Kidney tubule cell (primary cell): ENCODE data around the gene PIMREG.

Experiments used
- DNase-seq: peaks from one replicate; pipeline ENCODE4 v3.0.0-alpha.2; 2018; ENCODE audit warnings: low spot score

PIMREG gene

GRCh38 chr17:6443692-6444570 lies at the start of gene PIMREG:
PIMREG (plus strand) TSS chr17:6444455; CDS start chr17:6445111, 656 bp downstream.
- DNase-seq: peak; percentile 94

GRCh38 chr17:6398955-6399354 lies 45.3 kb upstream of the PIMREG start:
- DNase-seq: no peak

GRCh38 chr17:6402258-6402657 lies 42.0 kb upstream of the PIMREG start:
- DNase-seq: no peak

- DNase-seq: no peak
Observed at GRCh38 chr17:6408276-6408675, 36.0 kb upstream of the PIMREG start.

- DNase-seq: no peak
Observed at GRCh38 chr17:6408735-6409134, 35.5 kb upstream of the PIMREG start.

GRCh38 chr17:6413065-6413464 lies 31.2 kb upstream of the PIMREG start:
- DNase-seq: peak; percentile 66

- DNase-seq: no peak
Observed at GRCh38 chr17:6415616-6416015, 28.6 kb upstream of the PIMREG start.

GRCh38 chr17:6420173-6420641 lies 24.0 kb upstream of the PIMREG start:
- peak; percentile 44 for DNase-seq

GRCh38 chr17:6421700-6422604 lies 22.3 kb upstream of the PIMREG start:
- DNase-seq: peak; percentile 83

- DNase-seq: no peak
Observed at GRCh38 chr17:6422654-6423241, 21.5 kb upstream of the PIMREG start.

GRCh38 chr17:6423931-6424330 lies 20.3 kb upstream of the PIMREG start:
- DNase-seq: no peak

- no peak for DNase-seq
Observed at GRCh38 chr17:6425407-6425806, 18.8 kb upstream of the PIMREG start.

GRCh38 chr17:6426356-6427101 lies 17.7 kb upstream of the PIMREG start:
- DNase-seq: no peak

- peak; percentile 51 for DNase-seq
Observed at GRCh38 chr17:6427279-6427781, 16.9 kb upstream of the PIMREG start.

- no peak for DNase-seq
Observed at GRCh38 chr17:6428207-6428965, 15.9 kb upstream of the PIMREG start.

- no peak for DNase-seq
Observed at GRCh38 chr17:6429266-6429665, 15.0 kb upstream of the PIMREG start.

GRCh38 chr17:6430769-6431168 lies 13.5 kb upstream of the PIMREG start:
- no peak for DNase-seq

GRCh38 chr17:6435051-6435450 lies 9.2 kb upstream of the PIMREG start, which contains the start of gene AIPL1:
AIPL1 (minus strand) TSS chr17:6435121; CDS start chr17:6435104, 17 bp downstream.
- no peak for DNase-seq

GRCh38 chr17:6435968-6436367 lies 8.3 kb upstream of the PIMREG start:
- peak; percentile 72 for DNase-seq

GRCh38 chr17:6437466-6437865 lies 6.8 kb upstream of the PIMREG start:
- no peak for DNase-seq
